ENCODE data around the gene EIF2S3B.

EIF2S3B gene

GRCh38 chr12:10554756-10555481 is 49.2 kb downstream of the EIF2S3B start:
- no peak for DNase-seq (ENCODE audit: low read depth)

GRCh38 chr12:10557329-10557728 is 51.6 kb downstream of the EIF2S3B start:
- no peak for DNase-seq (ENCODE audit: low read depth)

GRCh38 chr12:10557766-10558165 is 52.1 kb downstream of the EIF2S3B start:
- DNase-seq (ENCODE audit: low read depth): no peak
